Esophagus squamous epithelium (tissue), 5 donors: ENCODE measurements around the gene LTBP2. TPM values are rescaled to one million over a fixed set of nuclear protein-coding genes. Genes with fewer than 3 reads are reported as not detected.

Source experiments
- DNase-seq: peaks from one replicate; lab custom pipeline; 2025; lab: John Stamatoyannopoulos, UW
- H3K27ac ChIP-seq, 4 donors: fragments of 200-600 bp; sonication (generic); one replicate each; pipeline ENCODE4 v1.5.1; 2016 to 2019; ENCODE audit warnings: mild to moderate bottlenecking in 1 of 4
- H3K27me3 ChIP-seq, 4 donors: fragments of 200-600 bp; sonication (generic); 1 replicate in 3 of 4; 2 replicates in 1 of 4; pipeline versions ENCODE4 v1.5.1 to v1.6.0; 2017 to 2021; ENCODE audit warnings: antibody characterized with exemption in 1 of 4
- H3K36me3 ChIP-seq, 3 donors: fragments of 200-600 bp; sonication (generic); one replicate each; pipeline ENCODE4 v1.5.1; 2016 to 2019
- H3K4me1 ChIP-seq, 3 donors: fragments of 200-600 bp; sonication (generic); one replicate each; pipeline ENCODE4 v1.5.1; 2017 to 2019
- H3K4me3 ChIP-seq, 4 donors: fragments of 200-600 bp; sonication (generic); 1 replicate in 3 of 4; 2 replicates in 1 of 4; pipeline ENCODE4 v1.5.1; 2016 to 2019; ENCODE audit warnings: mild to moderate bottlenecking in 2 of 4, moderate library complexity in 1 of 4
- H3K9me3 ChIP-seq, 3 donors: fragments of 200-600 bp; sonication (generic); one replicate each; pipeline ENCODE4 v1.5.1; 2016 to 2019
- POLR2A ChIP-seq, 4 donors: fragments of 450-650 bp; IDR thresholded peaks; one replicate each; pipeline ENCODE4 v1.6.1; 2017; ENCODE audit warnings: antibody characterized with exemption in 4 of 4, mild to moderate bottlenecking in 4 of 4, moderate library complexity in 3 of 4
- WGBS, 2 donors: methylation state at CpG; one replicate each; pipeline ENCODE4 v1.1.5; 2018; 5-methylcytosine and 5-hydroxymethylcytosine counted together
- intact Hi-C: fragments of 100-400 bp; cut with DNase I; formaldehyde crosslinking; loops from one replicate; pipeline ENCODE4 v1.15.0; 2022
- total RNA-seq, 4 donors: library from RNA; depleted of rRNA; stranded (reverse); fragments of >200 nt; gene quantifications; one replicate each; pipeline ENCODE4 v1.1.0, GENCODE V29; 2016
- TF ChIP-seq, protein P1 (sequence below), 6 experiments: fragments of 450-650 bp in 4 of 6; fragments of 200-600 bp in 2 of 6; sonication (generic) in 2 of 6; IDR thresholded peaks; one replicate each; pipeline ENCODE4 v1.5.1; 2016 to 2019; ENCODE audit warnings: antibody characterized with exemption in 6 of 6, mild to moderate bottlenecking in 4 of 6, moderate library complexity in 4 of 6
- donor health status: DM: yes; HTN: yes; CAD: no.

LTBP2 gene
- total RNA-seq, 4 donors from 2014 or later, result 10.3 to 41.6 (median 17.0) TPM

DNA sequence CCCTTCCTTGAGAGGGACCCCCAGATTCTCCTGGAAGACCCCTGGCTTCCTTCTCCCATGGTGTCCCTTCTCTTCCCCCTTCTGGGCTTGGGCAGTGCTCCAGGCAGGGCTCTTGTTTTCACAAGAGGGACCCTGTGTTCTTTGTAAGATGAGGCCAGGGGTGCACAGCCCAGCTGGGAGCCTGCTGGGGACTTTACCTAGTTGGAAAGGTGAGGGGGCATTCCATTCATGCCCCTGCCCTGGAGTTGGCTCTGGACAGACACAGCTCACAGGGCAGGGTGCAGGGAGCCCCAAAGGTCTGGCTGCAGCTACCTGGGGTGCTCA lies 87.3 kb downstream of the LTBP2 start:
- no peak overlapping the region for H3K4me3 ChIP-seq
- no peaks in the 10 kb centered on the region for H3K27me3 ChIP-seq
- DNase-seq, result no peak
- no peaks in the 10 kb centered on the region for H3K4me1 ChIP-seq
- intact Hi-C loops, result no loop called here
- TF ChIP-seq, protein P1, sequence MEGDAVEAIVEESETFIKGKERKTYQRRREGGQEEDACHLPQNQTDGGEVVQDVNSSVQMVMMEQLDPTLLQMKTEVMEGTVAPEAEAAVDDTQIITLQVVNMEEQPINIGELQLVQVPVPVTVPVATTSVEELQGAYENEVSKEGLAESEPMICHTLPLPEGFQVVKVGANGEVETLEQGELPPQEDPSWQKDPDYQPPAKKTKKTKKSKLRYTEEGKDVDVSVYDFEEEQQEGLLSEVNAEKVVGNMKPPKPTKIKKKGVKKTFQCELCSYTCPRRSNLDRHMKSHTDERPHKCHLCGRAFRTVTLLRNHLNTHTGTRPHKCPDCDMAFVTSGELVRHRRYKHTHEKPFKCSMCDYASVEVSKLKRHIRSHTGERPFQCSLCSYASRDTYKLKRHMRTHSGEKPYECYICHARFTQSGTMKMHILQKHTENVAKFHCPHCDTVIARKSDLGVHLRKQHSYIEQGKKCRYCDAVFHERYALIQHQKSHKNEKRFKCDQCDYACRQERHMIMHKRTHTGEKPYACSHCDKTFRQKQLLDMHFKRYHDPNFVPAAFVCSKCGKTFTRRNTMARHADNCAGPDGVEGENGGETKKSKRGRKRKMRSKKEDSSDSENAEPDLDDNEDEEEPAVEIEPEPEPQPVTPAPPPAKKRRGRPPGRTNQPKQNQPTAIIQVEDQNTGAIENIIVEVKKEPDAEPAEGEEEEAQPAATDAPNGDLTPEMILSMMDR (IDR thresholded peaks at IDR 0.05), result no peak
- no peak for TF ChIP-seq POLR2A (IDR thresholded peaks at IDR 0.05)
- H3K36me3 ChIP-seq, result peaks cover 0 to 44% (median 0%) of the 10 kb centered on the region in 3 donors
- peak overlapping the region in 1 of 4 donors; percentile 7 for H3K27ac ChIP-seq
- no peaks in the 10 kb centered on the region for H3K9me3 ChIP-seq

DNA sequence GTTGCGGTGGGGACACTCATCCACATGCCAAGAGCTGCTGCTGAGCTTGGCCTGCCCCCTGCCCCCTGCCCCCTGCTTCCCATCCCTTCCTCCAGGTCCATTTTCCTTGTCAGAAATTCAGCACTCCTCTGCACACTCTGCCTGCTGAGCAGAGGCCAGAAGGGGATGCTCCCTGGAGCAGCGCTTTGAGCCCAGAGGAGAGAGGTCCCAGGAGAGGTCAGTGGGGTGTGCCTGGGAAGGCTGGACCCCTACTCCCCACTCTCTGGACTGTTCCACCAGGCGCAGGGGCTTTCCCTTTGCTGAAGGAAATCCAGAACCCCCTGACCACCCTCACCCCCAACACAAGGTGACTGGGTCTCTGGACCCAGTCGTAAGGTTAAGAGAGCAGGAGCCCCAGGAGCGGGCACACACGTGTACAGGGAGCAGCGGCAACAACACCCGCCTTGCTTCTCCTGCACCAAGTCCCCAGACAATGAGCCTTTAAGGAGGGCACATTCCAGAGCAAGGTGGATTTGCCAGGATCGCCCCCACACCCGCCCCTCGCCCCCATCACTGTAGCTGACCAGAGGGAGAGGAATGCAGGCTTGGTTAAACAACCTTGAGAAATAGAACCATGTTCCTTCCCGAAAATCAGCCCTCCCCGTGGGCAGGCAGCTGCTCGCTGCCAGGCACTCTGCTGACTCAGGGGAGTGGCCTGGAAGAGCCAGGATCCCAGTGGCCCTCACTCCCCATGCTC lies 87.8 kb downstream of the LTBP2 start:
- intact Hi-C loops, result no loop called here
- Histone ChIP-seq H3K4me1 (no peaks in the 10 kb centered on the region), H3K4me3 (no peak overlapping the region), H3K27ac (no peak overlapping the region), H3K36me3 (peaks cover 0 to 39% (median 0%) of the 10 kb centered on the region in 3 donors), H3K9me3 (no peaks in the 10 kb centered on the region), H3K27me3 (no peaks in the 10 kb centered on the region)
- DNase-seq, result no peak
- WGBS, 2 donors, result 73 to 92% methylated on average over 2 to 6 of the region's 14 CpGs
- no peak for TF ChIP-seq POLR2A (IDR thresholded peaks at IDR 0.05)
- TF ChIP-seq, protein P1 (IDR thresholded peaks at IDR 0.05), result no peak

DNA sequence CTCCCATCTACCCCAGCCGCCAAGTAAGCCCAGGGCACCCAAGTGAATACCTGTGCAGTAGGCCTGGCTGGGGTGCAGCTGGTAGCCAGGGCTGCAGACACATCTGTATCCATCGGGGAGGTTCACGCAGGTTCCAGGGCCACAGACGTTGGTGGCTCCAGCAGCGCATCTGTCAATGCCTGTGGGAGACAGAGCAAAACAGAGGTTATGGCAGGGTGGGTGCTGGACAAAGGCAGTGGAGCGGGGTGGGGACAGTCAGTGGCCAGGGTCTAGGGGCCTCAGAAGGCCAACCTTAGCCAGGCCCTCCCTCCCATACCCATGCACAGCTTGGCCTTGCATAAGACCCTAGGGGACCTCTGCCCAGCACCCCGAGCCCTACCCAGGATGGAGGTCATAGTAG lies 89.3 kb downstream of the LTBP2 start:
- no peak overlapping the region for H3K27ac ChIP-seq
- peaks cover 0 to 32% (median 0%) of the 10 kb centered on the region in 3 donors for H3K36me3 ChIP-seq
- H3K4me1 ChIP-seq, result peaks cover 0 to 11% (median 0%) of the 10 kb centered on the region in 3 donors
- no peak overlapping the region for H3K4me3 ChIP-seq
- intact Hi-C loops, result no loop called here
- WGBS, 2 donors, result 88 to 100% methylated on average over 1 to 2 of the region's 7 CpGs
- TF ChIP-seq POLR2A (IDR thresholded peaks at IDR 0.05), result no peak
- TF ChIP-seq, protein P1 (IDR thresholded peaks at IDR 0.05), result no peak
- no peaks in the 10 kb centered on the region for H3K27me3 ChIP-seq
- H3K9me3 ChIP-seq, result no peaks in the 10 kb centered on the region
- no peak for DNase-seq

DNA sequence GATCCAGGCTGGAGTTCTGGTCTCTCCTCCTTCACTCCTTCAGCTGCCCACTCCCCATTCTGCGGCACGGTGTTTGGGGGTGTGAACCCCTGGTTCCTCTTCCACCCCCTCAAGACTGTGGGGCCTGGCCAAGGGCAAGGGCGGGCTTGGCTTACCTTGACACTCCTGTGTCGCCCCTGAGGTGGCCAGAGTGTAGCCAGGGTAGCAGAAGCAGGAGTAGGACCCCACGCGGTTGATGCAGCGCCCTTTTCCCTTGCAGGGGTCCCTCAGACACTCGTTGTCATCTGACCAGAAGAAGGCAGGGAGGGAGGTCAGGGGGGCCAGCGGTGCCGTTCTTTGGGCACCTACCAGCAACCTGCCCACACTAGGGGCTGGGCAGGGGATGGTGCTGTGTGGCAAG lies 90.3 kb downstream of the LTBP2 start:
- 70 to 83% methylated on average over 2 to 4 of the region's 10 CpGs for WGBS, 2 donors
- Histone ChIP-seq H3K4me1 (peaks cover 0 to 18% (median 0%) of the 10 kb centered on the region in 3 donors), H3K4me3 (no peak overlapping the region), H3K9me3 (no peaks in the 10 kb centered on the region), H3K27ac (no peak overlapping the region), H3K27me3 (no peaks in the 10 kb centered on the region), H3K36me3 (peaks cover 0 to 35% (median 0%) of the 10 kb centered on the region in 3 donors)
- intact Hi-C loops, result no loop called here
- DNase-seq, result no peak
- TF ChIP-seq, protein P1 (IDR thresholded peaks at IDR 0.05), result no peak

DNA sequence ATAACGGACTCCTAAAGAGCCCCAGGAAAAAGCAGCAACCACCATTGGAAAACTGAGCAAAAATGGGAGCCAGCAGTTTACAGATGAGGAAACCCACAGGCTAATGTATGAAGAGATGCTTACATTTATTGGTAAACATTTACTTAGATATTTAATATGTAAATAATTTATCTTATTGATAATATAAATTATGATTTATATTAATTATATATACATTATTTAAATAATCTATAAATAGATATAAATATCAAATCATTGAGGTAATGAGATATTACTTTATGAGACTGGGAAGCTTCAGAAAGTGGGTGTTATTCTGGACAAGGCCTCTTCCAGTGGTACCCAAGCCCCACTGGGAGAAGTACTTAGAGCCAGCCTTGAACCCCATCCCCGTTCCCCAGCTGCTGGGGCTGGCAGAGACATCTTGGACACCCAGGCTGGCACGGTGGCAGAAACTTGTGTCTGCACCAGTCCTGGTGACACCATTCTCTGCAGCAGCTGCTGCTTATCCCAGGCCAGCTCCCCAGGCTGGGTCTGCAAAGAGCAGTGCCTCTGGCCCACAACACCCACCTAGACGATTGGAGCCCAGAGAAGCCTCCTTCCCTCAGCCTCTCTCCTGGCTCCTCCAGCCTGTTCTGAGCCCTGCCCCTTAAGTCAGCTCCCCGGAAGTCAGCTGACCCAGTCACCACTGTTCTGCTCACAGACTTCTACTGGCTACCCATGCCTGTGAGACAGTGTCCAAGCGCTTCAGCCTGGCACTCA lies 92.5 kb downstream of the LTBP2 start:
- Histone ChIP-seq H3K27me3 (no peaks in the 10 kb centered on the region), H3K36me3 (peaks cover 0 to 51% (median 0%) of the 10 kb centered on the region in 3 donors), H3K4me3 (no peak overlapping the region), H3K9me3 (no peaks in the 10 kb centered on the region), H3K27ac (no peak overlapping the region), H3K4me1 (peaks cover 0 to 18% (median 0%) of the 10 kb centered on the region in 3 donors)
- intact Hi-C loops, result no loop called here
- DNase-seq, result no peak
- WGBS, 2 donors, result 78 to 84% methylated on average over 5 of the region's 6 CpGs
- no peak for TF ChIP-seq POLR2A (IDR thresholded peaks at IDR 0.05)
- TF ChIP-seq, protein P1 (IDR thresholded peaks at IDR 0.05), result no peak
